HepG2 (cell line): ENCODE results near the gene MTA1. TPM values are rescaled to one million over a fixed set of nuclear protein-coding genes. Genes with fewer than 3 reads are reported as not detected.

Experiments used
- ATF7 ChIP-seq, 2 experiments: fragments of 450-650 bp in 1 of 2; sonication (generic) in 1 of 2; formaldehyde crosslinking in 1 of 2; IDR thresholded peaks; 2 replicates each; pipeline versions ENCODE4 v1.4.0 to v1.6.1; 2016 to 2020; ENCODE audit warnings: antibody characterized with exemption in 1 of 2, mild to moderate bottlenecking in 1 of 2, missing genetic modification reagents in 1 of 2
- CBX5 ChIP-seq: sonication (generic); formaldehyde crosslinking; IDR thresholded peaks from 2 replicates; pipeline ENCODE4 v1.4.0; 2020; ENCODE audit warnings: missing genetic modification reagents, borderline replicate concordance
- DR1 ChIP-seq: sonication (generic); formaldehyde crosslinking; IDR thresholded peaks from 2 replicates; pipeline ENCODE4 v1.8.0; 2021; ENCODE audit warnings: mild to moderate bottlenecking, missing genetic modification reagents, inconsistent platforms
- EP300 ChIP-seq, 3 experiments: sonication (generic) in 1 of 3; formaldehyde crosslinking in 1 of 3; IDR thresholded peaks; 2 replicates each; pipeline versions ENCODE4 v1.5.1 to v1.6.1; 2011 to 2020; ENCODE audit warnings: low read depth in 2 of 3, low read length in 2 of 3, borderline replicate concordance in 1 of 3, improper control_type of control experiment in 1 of 3, mild to moderate bottlenecking in 1 of 3, missing genetic modification reagents in 1 of 3, moderate library complexity in 1 of 3
- KDM2A ChIP-seq: sonication (generic); formaldehyde crosslinking; IDR thresholded peaks from 2 replicates; pipeline ENCODE4 v1.4.0; 2020; ENCODE audit warnings: low read depth, missing genetic modification reagents, borderline replicate concordance
- KDM4B ChIP-seq: sonication (generic); formaldehyde crosslinking; IDR thresholded peaks from 2 replicates; pipeline ENCODE4 v1.4.0; 2020; ENCODE audit warnings: missing genetic modification reagents
- KLF16 ChIP-seq, 2 experiments: sonication (generic) in 1 of 2; formaldehyde crosslinking in 1 of 2; IDR thresholded peaks; 2 replicates each; pipeline versions ENCODE4 v1.6.1 to v1.8.0; 2016 to 2023; ENCODE audit warnings: missing genetic modification reagents in 2 of 2, missing compliant biosample characterization in 1 of 2
- MED1 ChIP-seq: sonication (generic); formaldehyde crosslinking; IDR thresholded peaks from 2 replicates; pipeline ENCODE4 v1.4.0; 2020; ENCODE audit warnings: missing genetic modification reagents
- MTERF4 ChIP-seq: sonication (generic); formaldehyde crosslinking; IDR thresholded peaks from 2 replicates; pipeline ENCODE4 v1.8.0; 2023; ENCODE audit warnings: mild to moderate bottlenecking, missing genetic modification reagents
- NBN ChIP-seq: fragments of 450-650 bp; conservative IDR thresholded peaks from 2 replicates; pipeline ENCODE4 v1.6.1; 2017
- NR2F2 ChIP-seq: IDR thresholded peaks from 2 replicates; pipeline ENCODE4 v1.6.1; 2012; ENCODE audit warnings: low read depth, inconsistent platforms, borderline replicate concordance
- PCBP2 ChIP-seq: fragments of 200-400 bp; formaldehyde crosslinking; optimal IDR thresholded peaks from 2 replicates; pipeline ENCODE3; 2018; ENCODE audit warnings: low read length, low read depth; ENCODE audit not compliant: poor library complexity, severe bottlenecking
- TARDBP ChIP-seq: sonication (generic); formaldehyde crosslinking; IDR thresholded peaks from 2 replicates; pipeline ENCODE4 v1.8.0; 2022; ENCODE audit warnings: mild to moderate bottlenecking, missing genetic modification reagents
- ZBTB20 ChIP-seq: sonication (generic); formaldehyde crosslinking; IDR thresholded peaks from 2 replicates; pipeline ENCODE4 v1.8.1; 2023; ENCODE audit warnings: missing genetic modification reagents, low read depth, mild to moderate bottlenecking, borderline replicate concordance
- ZGPAT ChIP-seq: IDR thresholded peaks from 2 replicates; pipeline ENCODE4 v1.6.1; 2016; ENCODE audit warnings: mild to moderate bottlenecking
- ZNF274 ChIP-seq: sonication (generic); formaldehyde crosslinking; IDR thresholded peaks from 2 replicates; pipeline ENCODE4 v1.5.1; 2020; ENCODE audit warnings: mild to moderate bottlenecking, missing genetic modification reagents
- ZNF296 ChIP-seq: sonication (generic); formaldehyde crosslinking; conservative IDR thresholded peaks from 2 replicates; pipeline ENCODE4 v1.5.0; 2020; ENCODE audit warnings: mild to moderate bottlenecking, missing genetic modification reagents
- ZNF30 ChIP-seq: sonication (generic); formaldehyde crosslinking; IDR thresholded peaks from 2 replicates; pipeline ENCODE4 v1.5.0; 2020; ENCODE audit warnings: mild to moderate bottlenecking, missing genetic modification reagents
- ZNF326 ChIP-seq: sonication (generic); formaldehyde crosslinking; IDR thresholded peaks from 2 replicates; pipeline ENCODE4 v1.4.0; 2020; ENCODE audit warnings: missing genetic modification reagents, borderline replicate concordance
- ZNF572 ChIP-seq: sonication (generic); formaldehyde crosslinking; IDR thresholded peaks from 2 replicates; pipeline ENCODE4 v1.5.1; 2020; ENCODE audit warnings: mild to moderate bottlenecking, missing genetic modification reagents
- ZNF749 ChIP-seq: sonication (generic); formaldehyde crosslinking; IDR thresholded peaks from 2 replicates; pipeline ENCODE4 v1.8.0; 2022; ENCODE audit warnings: mild to moderate bottlenecking, missing genetic modification reagents, moderate library complexity, borderline replicate concordance
- ZNF879 ChIP-seq: sonication (generic); formaldehyde crosslinking; IDR thresholded peaks from 2 replicates; pipeline ENCODE4 v1.8.1; 2023; ENCODE audit warnings: missing genetic modification reagents
- ZSCAN22 ChIP-seq: sonication (generic); formaldehyde crosslinking; IDR thresholded peaks from 2 replicates; pipeline ENCODE4 v1.4.0; 2020; ENCODE audit warnings: mild to moderate bottlenecking, missing genetic modification reagents
- polyA plus RNA-seq, 8 experiments: library from polyadenylated mRNA; depleted of rRNA in 3 of 8; stranded (reverse) in 7 of 8; unstranded in 1 of 8; fragments of >200 nt; fragmentation: Illumina TruSeq in 4 of 8; extraction: Trizol in 4 of 8; gene quantifications; 2 replicates each; pipeline versions ENCODE4 v1.2.1 to v1.2.3, GENCODE V29; 2011 to 2016; ENCODE audit warnings: low read depth in 4 of 8, missing spikeins in 1 of 8, mixed read lengths in 1 of 8; ENCODE audit not compliant: insufficient read depth in 1 of 8
- total RNA-seq, 5 experiments: library from RNA; depleted of rRNA; stranded (reverse); fragments of >200 nt; fragmentation: Illumina TruSeq; extraction: Trizol; gene quantifications; 2 replicates each; pipeline ENCODE4 v1.2.3, GENCODE V29; 2016; ENCODE audit warnings: low read depth in 1 of 5
- TF ChIP-seq, protein P1 (sequence below): sonication (generic); formaldehyde crosslinking; IDR thresholded peaks from 2 replicates; pipeline ENCODE4 v1.4.0; 2020; ENCODE audit warnings: missing genetic modification reagents; ENCODE audit errors: not compliant biosample characterization
- TF ChIP-seq, protein P2 (sequence below): sonication (generic); formaldehyde crosslinking; IDR thresholded peaks from 2 replicates; pipeline ENCODE4 v1.5.0; 2020; ENCODE audit warnings: missing genetic modification reagents, mild to moderate bottlenecking, borderline replicate concordance

Gene MTA1
- total and polyA plus RNA-seq, 2 of the 13 experiments (the other 11 are each of a cell fraction or from before 2014, with no cell fraction given), result 35.2 to 85.8 TPM

DNA sequence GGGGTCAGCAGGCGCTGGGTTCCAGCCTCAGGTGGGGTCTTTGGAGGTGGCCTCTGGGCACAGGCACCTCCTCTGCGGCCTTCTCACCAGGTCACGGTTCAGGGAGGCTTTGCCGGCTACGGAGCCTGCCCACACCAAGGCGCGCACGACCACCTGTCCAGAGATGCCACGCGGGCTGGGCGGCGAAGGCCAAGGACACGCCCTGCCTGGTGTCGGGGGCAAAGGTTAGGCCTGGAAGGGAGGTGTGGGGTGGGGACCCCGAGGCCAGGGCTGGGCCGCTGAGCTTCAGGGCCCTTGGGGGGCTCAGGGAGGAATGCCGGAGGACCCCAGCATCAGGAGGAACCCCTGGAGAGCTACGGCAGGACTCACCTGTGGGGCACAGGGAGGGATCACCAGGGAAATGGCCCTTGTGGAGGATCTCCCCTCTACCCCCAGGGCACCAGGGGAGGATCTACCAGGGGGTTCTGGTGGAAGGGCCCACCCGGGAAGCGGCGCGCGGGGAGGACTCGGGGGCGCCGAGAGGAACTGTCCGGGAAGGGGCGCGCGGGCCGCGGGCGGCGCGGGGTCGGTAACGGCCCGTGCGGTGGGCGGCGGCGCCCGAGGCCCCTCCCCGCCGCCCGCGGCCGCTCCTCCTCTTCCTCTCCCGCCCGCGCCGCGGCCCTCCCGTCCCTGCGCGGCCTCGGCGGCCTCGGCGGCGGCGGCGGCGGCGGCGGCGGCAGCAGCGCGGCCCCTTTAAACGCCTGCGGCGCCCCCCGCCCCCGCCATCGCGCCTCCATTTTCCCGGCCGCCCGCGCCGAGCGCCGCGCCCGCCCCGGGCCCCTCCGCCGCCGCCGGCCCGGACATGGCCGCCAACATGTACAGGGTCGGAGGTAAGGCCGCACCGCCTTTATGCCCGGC, at the start of gene MTA1 (continued):
- 0 out of 2 replicates have a peak, but pooled peaks have one; percentile 49 for TF ChIP-seq DR1
- TF ChIP-seq ZNF326 (CRISPR knock-in tag), result peak; percentile 22; the same call in 1 of the 2 replicates
- TF ChIP-seq ZNF296 (CRISPR knock-in tag), result no peak
- peak in 1 of 2 experiments; percentile 67; a peak in 2 of 4 replicates for TF ChIP-seq KLF16 (CRISPR knock-in tag; IDR thresholded peaks at IDR 0.05)
- peak; percentile 70; the same call in 1 of the 2 replicates for TF ChIP-seq ZNF274 (CRISPR knock-in tag)
- peak; percentile 52 for TF ChIP-seq MED1 (CRISPR knock-in tag)
- 0 out of 2 replicates have a peak, but pooled peaks have one; percentile 80 for TF ChIP-seq MTERF4
- TF ChIP-seq ZGPAT, result peak; percentile 62; the same call in 1 of the 2 replicates
- TF ChIP-seq EP300 (IDR thresholded peaks at IDR 0.05; ENCODE audit: low read depth in 2 of 2, low read length in 2 of 2), result no peak
- TF ChIP-seq EP300 (CRISPR knock-in tag; IDR thresholded peaks at IDR 0.05; ENCODE audit: borderline replicate concordance), result no peak
- TF ChIP-seq CBX5, result no peak
- TF ChIP-seq ZBTB20, result no peak; the same call in 1 of the 2 replicates
- TF ChIP-seq KDM4B (CRISPR knock-in tag), result no peak
- no peak for TF ChIP-seq ATF7 (IDR thresholded peaks at IDR 0.05)
- peak; percentile 58; the same call in 1 of the 2 replicates for TF ChIP-seq ATF7 (CRISPR knock-in tag; IDR thresholded peaks at IDR 0.05)
- TF ChIP-seq TARDBP (CRISPR knock-in tag), result peak; percentile 92
- TF ChIP-seq, protein P1, sequence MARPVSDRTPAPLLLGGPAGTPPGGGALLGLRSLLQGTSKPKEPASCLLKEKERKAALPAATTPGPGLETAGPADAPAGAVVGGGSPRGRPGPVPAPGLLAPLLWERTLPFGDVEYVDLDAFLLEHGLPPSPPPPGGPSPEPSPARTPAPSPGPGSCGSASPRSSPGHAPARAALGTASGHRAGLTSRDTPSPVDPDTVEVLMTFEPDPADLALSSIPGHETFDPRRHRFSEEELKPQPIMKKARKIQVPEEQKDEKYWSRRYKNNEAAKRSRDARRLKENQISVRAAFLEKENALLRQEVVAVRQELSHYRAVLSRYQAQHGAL (CRISPR knock-in tag), result no peak
- TF ChIP-seq, protein P2, sequence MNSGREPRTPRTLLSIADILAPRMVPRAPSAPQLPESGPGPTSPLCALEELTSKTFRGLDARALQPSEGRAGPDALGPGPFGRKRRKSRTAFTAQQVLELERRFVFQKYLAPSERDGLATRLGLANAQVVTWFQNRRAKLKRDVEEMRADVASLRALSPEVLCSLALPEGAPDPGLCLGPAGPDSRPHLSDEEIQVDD, result no peak
- TF ChIP-seq ZNF572 (CRISPR knock-in tag), result no peak
- no peak for TF ChIP-seq NR2F2
- TF ChIP-seq KDM2A (CRISPR knock-in tag), result peak; percentile 79
- no peak for TF ChIP-seq NBN
- TF ChIP-seq ZNF30, result peak; percentile 91; the same call in 1 of the 2 replicates
- no peak for TF ChIP-seq ZNF749 (CRISPR knock-in tag)
- no peak; the same call in 1 of the 2 replicates for TF ChIP-seq ZSCAN22 (CRISPR knock-in tag)
- no peak for TF ChIP-seq PCBP2
- TF ChIP-seq ZNF879 (CRISPR knock-in tag), result no peak
